Cardiac muscle cell (in vitro differentiated cells and primary cell): Measurements from ENCODE around the gene HCFC2. TPM values are rescaled to one million over a fixed set of nuclear protein-coding genes. Genes with fewer than 3 reads are reported as not detected.
A peak's percentile ranks its signal among the peaks of the same experiment; 100 is the strongest.
"Not testable (repeated sequence)": the region's sequence is repeated elsewhere in the genome, so short reads cannot be mapped to it uniquely, and the experiment has no call there.

Source experiments
- DNase-seq, 2 donors: peaks; one replicate each; pipeline versions ENCODE4 v3.0.0 to v3.0.0-alpha.2; 2010 to 2017; ENCODE audit warnings: low read depth in 1 of 2, low spot score in 1 of 2
- H3K27ac ChIP-seq: fragments of 200-600 bp; sonication (generic); 2 replicates; pipeline ENCODE4 v1.5.1; 2016
- H3K27me3 ChIP-seq: fragments of 200-600 bp; sonication (generic); 2 replicates; pipeline ENCODE4 v1.6.0; 2016; ENCODE audit warnings: control low read depth
- H3K36me3 ChIP-seq: fragments of 200-600 bp; sonication (generic); 2 replicates; pipeline ENCODE4 v1.5.1; 2016; ENCODE audit warnings: control low read depth
- H3K4me1 ChIP-seq: fragments of 200-600 bp; sonication (generic); 2 replicates; pipeline ENCODE4 v1.8.1; 2017; ENCODE audit warnings: low read depth, mild to moderate bottlenecking, mixed run types
- H3K4me3 ChIP-seq: fragments of 200-600 bp; sonication (generic); 2 replicates; pipeline ENCODE4 v1.5.1; 2016; ENCODE audit warnings: mild to moderate bottlenecking
- H3K9me3 ChIP-seq: fragments of 200-600 bp; sonication (generic); 2 replicates; pipeline ENCODE4 v1.5.1; 2017; ENCODE audit warnings: low read depth, mild to moderate bottlenecking, control low read depth
- polyA plus RNA-seq: library from polyadenylated mRNA; unstranded; fragments of >200 nt; fragmentation: Nextera tagmentation; extraction: Ambion mirVana; gene quantifications from 2 replicates; pipeline ENCODE4 v1.2.1, GENCODE V29; 2016
- total RNA-seq: library from RNA; depleted of rRNA; stranded (reverse); fragments of >200 nt; gene quantifications from 2 replicates; pipeline ENCODE4 v1.2.3, GENCODE V29; 2016
- TF ChIP-seq, protein P1 (sequence below): IDR thresholded peaks from 2 replicates; pipeline ENCODE4 v1.5.1; 2012; ENCODE audit warnings: low read depth, mild to moderate bottlenecking, low read length

The HCFC2 gene
- total RNA-seq (11.1 and 14.7 TPM in 2 replicates), polyA plus RNA-seq (9.3 and 16.0 TPM in 2 replicates)

DNA sequence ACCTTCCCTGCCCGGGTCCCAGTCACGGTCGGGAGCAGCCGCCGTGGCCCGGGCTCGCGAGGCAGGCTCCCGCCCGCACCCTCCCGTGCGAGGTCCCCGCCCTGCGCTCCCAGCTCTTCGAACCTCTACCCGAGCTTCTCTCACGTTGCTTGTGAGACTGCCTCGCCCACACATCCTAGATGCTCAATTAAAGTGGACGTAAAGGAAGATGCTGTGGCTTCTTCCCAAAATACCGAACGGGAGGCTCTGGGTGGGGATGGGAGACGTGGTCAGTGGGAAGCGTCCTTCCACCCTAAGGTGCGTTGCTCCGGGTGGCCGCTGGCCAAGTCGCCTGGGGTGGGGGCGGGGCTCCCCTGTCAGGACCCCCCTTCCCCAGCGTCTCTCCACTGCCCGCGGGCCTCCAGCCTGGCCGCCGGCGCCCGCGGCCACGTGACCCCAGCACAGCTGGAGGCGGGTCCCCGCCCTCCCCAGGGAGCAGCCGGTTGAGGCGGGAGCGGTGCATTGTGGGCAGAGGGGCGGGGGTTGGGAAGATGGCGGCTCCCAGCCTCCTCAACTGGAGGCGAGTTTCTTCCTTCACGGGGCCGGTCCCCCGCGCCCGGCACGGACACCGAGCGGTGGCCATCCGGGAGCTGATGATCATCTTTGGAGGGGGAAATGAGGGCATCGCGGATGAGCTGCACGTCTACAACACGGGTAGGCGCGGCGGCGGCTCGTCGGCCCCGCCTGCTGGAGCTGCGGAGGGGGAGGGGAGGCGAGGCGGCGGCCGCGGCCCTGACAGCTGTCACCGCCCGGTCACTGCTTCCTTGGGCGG lies at the start of gene HCFC2:
Gene HCFC2, plus strand, starts transcription at position 501 of the 811 bp plus-strand sequence. Its CDS starts 30 bp downstream, at position 531.
- peaks cover 12% of the 10 kb centered on the region for H3K36me3 ChIP-seq
- H3K4me1 ChIP-seq, result peaks cover 8% of the 10 kb centered on the region
- no peaks in the 10 kb centered on the region for H3K27me3 ChIP-seq
- TF ChIP-seq, protein P1, sequence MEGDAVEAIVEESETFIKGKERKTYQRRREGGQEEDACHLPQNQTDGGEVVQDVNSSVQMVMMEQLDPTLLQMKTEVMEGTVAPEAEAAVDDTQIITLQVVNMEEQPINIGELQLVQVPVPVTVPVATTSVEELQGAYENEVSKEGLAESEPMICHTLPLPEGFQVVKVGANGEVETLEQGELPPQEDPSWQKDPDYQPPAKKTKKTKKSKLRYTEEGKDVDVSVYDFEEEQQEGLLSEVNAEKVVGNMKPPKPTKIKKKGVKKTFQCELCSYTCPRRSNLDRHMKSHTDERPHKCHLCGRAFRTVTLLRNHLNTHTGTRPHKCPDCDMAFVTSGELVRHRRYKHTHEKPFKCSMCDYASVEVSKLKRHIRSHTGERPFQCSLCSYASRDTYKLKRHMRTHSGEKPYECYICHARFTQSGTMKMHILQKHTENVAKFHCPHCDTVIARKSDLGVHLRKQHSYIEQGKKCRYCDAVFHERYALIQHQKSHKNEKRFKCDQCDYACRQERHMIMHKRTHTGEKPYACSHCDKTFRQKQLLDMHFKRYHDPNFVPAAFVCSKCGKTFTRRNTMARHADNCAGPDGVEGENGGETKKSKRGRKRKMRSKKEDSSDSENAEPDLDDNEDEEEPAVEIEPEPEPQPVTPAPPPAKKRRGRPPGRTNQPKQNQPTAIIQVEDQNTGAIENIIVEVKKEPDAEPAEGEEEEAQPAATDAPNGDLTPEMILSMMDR, result no peak
- peak within 1 kb of the TSS; percentile 80 for H3K27ac ChIP-seq
- H3K9me3 ChIP-seq, result no peaks in the 10 kb centered on the region
- DNase-seq, result peak; percentile 95
- H3K4me3 ChIP-seq, result peak within 1 kb of the TSS; percentile 64

DNA sequence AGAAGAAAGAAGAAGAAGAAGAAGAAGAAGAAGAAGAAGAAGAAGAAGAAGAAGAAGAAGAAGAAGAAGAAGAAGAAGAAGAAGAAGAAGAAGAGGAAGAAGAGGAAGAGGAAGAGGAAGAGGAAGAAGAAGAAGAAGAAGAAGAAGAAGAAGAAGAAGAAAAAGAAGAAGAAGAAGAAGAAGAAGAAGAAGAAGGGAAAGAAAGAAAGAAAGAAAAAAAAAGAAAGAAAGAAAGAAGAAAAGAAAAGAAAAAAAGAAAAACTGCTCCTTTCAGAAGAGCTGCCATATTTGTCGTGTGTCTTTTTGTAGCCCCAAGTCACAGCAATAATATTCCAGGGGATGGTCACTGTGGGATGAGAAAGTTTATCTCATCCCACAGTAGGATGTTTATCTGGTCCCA lies 42.5 kb upstream of the HCFC2 start:
- H3K36me3 ChIP-seq, DNase-seq, H3K27ac ChIP-seq, H3K4me3 ChIP-seq, H3K27me3 ChIP-seq, H3K9me3 ChIP-seq, H3K4me1 ChIP-seq: not testable (repeated sequence)

DNA sequence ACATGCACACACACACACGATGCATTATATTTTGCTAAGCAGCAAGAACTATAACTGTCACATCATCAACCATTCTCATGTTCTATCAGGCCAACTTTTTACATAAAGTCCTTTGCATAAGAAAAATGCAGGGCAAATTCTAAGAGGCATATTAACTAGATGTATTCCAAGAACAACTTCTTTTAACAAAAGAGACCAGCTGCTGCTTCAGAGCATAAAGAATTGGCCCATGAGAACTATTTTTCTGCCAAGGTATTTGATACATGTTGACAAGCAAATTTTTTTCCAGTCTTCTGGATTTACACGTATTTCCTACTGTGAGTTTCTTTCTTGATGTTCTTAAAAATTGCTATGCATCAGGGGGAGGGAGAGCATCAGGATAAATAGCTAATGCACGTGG lies 41.5 kb upstream of the HCFC2 start:
- no peak overlapping the region for H3K27ac ChIP-seq
- H3K27me3 ChIP-seq, result no peaks in the 10 kb centered on the region
- no peaks in the 10 kb centered on the region for H3K9me3 ChIP-seq
- no peak overlapping the region for H3K4me3 ChIP-seq
- TF ChIP-seq, protein P1, result no peak
- H3K4me1 ChIP-seq, result no peaks in the 10 kb centered on the region
- H3K36me3 ChIP-seq, result no peaks in the 10 kb centered on the region
- peak in 1 of 2 donors; percentile 44 for DNase-seq

DNA sequence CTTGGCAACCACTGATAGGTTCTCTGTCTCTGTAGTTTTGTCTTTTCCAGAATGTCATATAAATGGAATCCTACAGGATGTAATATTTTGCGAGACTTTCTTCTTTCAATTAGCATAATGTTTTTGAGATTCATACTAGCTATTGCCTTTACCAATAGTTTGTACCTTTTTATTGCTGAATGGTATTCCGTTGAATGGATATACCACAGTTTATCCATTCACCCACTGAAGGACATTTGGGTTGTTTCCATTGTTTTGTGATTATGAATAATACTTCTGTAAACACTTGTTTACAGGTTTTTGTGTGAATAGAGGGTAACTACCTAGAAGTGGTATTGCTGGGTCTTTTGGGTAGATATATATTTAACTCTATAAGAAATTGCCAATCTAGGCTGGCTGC lies 40.6 kb upstream of the HCFC2 start:
- Histone ChIP-seq H3K27me3 (no peaks in the 10 kb centered on the region), H3K4me3 (no peak overlapping the region), H3K36me3 (no peaks in the 10 kb centered on the region), H3K9me3 (no peaks in the 10 kb centered on the region), H3K4me1 (no peaks in the 10 kb centered on the region), H3K27ac (no peak overlapping the region)
- TF ChIP-seq, protein P1, result no peak
- no peak for DNase-seq

DNA sequence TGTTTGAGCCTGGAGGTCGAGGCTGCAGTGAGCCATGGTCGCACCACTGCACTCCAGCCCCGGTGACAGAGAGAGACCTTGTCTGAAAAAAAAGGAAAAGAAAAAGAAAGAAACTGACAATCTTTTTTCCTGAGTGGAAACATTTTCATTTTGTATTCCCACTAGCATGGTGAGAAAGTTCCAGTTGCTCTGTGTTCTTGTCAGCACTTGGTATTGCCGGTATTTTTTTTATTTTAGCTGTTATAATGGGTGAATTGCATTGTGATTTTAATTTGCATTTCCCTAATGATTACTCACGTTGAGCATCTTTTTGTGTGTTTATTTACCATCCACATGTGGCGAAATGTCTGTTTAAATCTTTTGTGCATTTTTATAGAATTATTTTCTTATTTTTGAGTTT lies 40.0 kb upstream of the HCFC2 start:
- no peak for DNase-seq
- Histone ChIP-seq H3K4me3 (no peak overlapping the region), H3K27me3 (no peaks in the 10 kb centered on the region)

DNA sequence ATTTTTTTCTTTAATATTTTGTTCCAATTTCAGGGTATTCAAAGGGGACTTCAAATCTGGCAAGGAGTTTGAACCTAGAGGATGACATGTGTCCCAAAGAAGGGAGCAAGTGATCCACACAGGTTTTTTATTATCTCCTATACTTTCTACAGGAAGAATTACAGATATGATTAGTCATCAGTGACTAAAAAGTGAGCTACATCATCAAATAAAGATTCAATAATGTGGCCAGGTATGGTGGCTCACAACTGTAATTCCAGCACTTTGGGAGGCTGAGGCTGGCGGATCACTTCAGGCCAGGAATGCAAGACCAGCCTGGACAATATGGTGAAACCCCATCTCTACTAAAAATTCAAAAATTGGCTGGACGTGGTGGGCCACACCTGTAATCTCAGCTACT lies 38.6 kb upstream of the HCFC2 start:
- H3K4me1 ChIP-seq, result no peaks in the 10 kb centered on the region
- no peaks in the 10 kb centered on the region for H3K36me3 ChIP-seq
- TF ChIP-seq, protein P1, result no peak
- no peak overlapping the region for H3K27ac ChIP-seq
- DNase-seq, result no peak
- H3K27me3 ChIP-seq, result no peaks in the 10 kb centered on the region
- no peaks in the 10 kb centered on the region for H3K9me3 ChIP-seq
- no peak overlapping the region for H3K4me3 ChIP-seq

More for the DNA sequence above, 40.0 kb upstream of the HCFC2 start:
- Histone ChIP-seq H3K4me1 (no peaks in the 10 kb centered on the region), H3K27ac (no peak overlapping the region), H3K9me3 (no peaks in the 10 kb centered on the region), H3K36me3 (no peaks in the 10 kb centered on the region)
- TF ChIP-seq, protein P1, result no peak
